Panc1 (cell line): ENCODE data around the gene TRAPPC8.

ENCODE experiments used
- POLR2AphosphoS5 ChIP-seq: IDR thresholded peaks from 2 replicates; pipeline ENCODE4 v1.6.1; 2012; ENCODE audit warnings: mild to moderate bottlenecking, low read depth, low read length, moderate library complexity
- TF ChIP-seq, protein P1 (sequence below): fragments of 450-650 bp; IDR thresholded peaks from 2 replicates; pipeline ENCODE4 v1.5.1; 2017; ENCODE audit warnings: mild to moderate bottlenecking
- TF ChIP-seq, protein P2 (sequence below), 2 experiments: IDR thresholded peaks; 2 replicates each; pipeline ENCODE4 v1.6.1; 2011 to 2012; ENCODE audit warnings: low read depth in 2 of 2, control low read depth in 1 of 2, low read length in 1 of 2, mild to moderate bottlenecking in 1 of 2, moderate library complexity in 1 of 2; ENCODE audit not compliant: insufficient read depth in 1 of 2

GRCh38 chr18:31830686-31831085 lies 112.2 kb downstream of the TRAPPC8 start:
- TF ChIP-seq, protein P1, sequence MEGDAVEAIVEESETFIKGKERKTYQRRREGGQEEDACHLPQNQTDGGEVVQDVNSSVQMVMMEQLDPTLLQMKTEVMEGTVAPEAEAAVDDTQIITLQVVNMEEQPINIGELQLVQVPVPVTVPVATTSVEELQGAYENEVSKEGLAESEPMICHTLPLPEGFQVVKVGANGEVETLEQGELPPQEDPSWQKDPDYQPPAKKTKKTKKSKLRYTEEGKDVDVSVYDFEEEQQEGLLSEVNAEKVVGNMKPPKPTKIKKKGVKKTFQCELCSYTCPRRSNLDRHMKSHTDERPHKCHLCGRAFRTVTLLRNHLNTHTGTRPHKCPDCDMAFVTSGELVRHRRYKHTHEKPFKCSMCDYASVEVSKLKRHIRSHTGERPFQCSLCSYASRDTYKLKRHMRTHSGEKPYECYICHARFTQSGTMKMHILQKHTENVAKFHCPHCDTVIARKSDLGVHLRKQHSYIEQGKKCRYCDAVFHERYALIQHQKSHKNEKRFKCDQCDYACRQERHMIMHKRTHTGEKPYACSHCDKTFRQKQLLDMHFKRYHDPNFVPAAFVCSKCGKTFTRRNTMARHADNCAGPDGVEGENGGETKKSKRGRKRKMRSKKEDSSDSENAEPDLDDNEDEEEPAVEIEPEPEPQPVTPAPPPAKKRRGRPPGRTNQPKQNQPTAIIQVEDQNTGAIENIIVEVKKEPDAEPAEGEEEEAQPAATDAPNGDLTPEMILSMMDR, result no peak
- TF ChIP-seq POLR2AphosphoS5, result no peak
- TF ChIP-seq, protein P2, sequence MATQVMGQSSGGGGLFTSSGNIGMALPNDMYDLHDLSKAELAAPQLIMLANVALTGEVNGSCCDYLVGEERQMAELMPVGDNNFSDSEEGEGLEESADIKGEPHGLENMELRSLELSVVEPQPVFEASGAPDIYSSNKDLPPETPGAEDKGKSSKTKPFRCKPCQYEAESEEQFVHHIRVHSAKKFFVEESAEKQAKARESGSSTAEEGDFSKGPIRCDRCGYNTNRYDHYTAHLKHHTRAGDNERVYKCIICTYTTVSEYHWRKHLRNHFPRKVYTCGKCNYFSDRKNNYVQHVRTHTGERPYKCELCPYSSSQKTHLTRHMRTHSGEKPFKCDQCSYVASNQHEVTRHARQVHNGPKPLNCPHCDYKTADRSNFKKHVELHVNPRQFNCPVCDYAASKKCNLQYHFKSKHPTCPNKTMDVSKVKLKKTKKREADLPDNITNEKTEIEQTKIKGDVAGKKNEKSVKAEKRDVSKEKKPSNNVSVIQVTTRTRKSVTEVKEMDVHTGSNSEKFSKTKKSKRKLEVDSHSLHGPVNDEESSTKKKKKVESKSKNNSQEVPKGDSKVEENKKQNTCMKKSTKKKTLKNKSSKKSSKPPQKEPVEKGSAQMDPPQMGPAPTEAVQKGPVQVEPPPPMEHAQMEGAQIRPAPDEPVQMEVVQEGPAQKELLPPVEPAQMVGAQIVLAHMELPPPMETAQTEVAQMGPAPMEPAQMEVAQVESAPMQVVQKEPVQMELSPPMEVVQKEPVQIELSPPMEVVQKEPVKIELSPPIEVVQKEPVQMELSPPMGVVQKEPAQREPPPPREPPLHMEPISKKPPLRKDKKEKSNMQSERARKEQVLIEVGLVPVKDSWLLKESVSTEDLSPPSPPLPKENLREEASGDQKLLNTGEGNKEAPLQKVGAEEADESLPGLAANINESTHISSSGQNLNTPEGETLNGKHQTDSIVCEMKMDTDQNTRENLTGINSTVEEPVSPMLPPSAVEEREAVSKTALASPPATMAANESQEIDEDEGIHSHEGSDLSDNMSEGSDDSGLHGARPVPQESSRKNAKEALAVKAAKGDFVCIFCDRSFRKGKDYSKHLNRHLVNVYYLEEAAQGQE (IDR thresholded peaks at IDR 0.05; ENCODE audit: insufficient read depth in 1 of 2, low read depth in 2 of 2, low read length in 1 of 2), result no peak
